Body of pancreas (tissue), 4 donors: ENCODE measurements around the gene IQGAP2.

ENCODE experiments used
- CTCF ChIP-seq, 7 experiments: fragments of 450-650 bp in 4 of 7; fragments of 200-600 bp in 3 of 7; sonication (generic) in 3 of 7; IDR thresholded peaks; one replicate each; pipeline ENCODE4 v1.5.1; 2016 to 2019; ENCODE audit warnings: antibody characterized with exemption in 7 of 7
- POLR2A ChIP-seq, 3 donors: fragments of 450-650 bp; IDR thresholded peaks; one replicate each; pipeline ENCODE4 v1.6.1; 2016; ENCODE audit warnings: antibody characterized with exemption in 3 of 3, mild to moderate bottlenecking in 2 of 3

- TF ChIP-seq CTCF (IDR thresholded peaks at IDR 0.05) (no peak), POLR2A (IDR thresholded peaks at IDR 0.05) (no peak)
Observed at GRCh38 chr5:76700571-76700970, 297.5 kb downstream of the IQGAP2 start.
